GM18502 (cell line): Measurements from ENCODE around the gene ZDHHC7.

Source experiments
- ATAC-seq: cut with Tn5 transposase; IDR thresholded peaks from one replicate; pipeline ENCODE4 v1.9.1; 2021; ENCODE audit warnings: mild to moderate bottlenecking; ENCODE audit not compliant: unreplicated experiment, poor library complexity

Gene ZDHHC7

DNA sequence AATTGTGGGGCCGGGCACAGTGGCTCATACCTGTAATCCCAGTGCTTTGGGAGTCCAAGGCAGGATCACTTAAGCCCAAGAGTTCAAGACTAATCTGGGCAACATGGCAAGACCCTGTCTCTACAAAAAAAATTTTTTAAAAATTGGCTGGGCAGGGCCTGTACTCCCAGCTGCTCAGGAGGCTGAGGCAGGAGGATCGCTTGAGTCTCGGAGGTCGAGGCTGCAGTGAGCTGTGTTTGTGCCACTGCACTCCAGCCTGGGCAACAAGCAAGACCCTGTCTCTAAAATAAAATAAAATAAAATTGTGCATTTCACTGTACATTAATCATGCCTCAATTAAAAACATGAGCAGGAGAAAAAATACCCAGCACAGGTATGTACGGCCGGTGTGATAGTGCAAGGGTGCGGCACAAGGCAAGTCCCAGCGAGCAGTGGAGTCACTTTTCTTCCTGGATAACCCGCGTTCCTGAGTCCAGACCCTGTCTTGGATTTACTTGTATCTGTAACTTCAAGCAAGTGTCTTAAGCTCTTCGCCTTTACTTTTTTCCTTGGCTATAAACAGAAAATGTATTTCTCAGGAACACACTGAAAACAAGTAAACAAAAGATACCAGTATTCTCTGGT lies 11.4 kb downstream of the ZDHHC7 start:
- no peak for ATAC-seq

DNA sequence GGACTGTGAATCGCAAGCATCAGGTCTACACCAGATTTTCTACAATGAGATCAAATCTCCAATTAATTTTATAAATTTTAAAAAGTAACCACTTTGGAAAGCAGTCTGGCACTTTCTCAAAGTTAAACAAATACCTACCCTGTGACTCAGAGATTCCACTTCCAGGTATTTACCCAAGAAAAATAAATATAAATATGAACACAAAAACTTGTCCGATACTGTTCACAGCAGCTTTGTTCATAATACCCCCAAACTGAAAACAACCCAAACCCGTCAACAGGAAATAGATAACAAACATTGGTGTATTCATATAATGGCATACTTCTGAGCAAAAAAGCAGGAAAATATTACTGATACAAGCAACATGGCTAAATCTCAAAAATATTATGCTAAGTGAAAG lies 12.1 kb downstream of the ZDHHC7 start:
- no peak for ATAC-seq

DNA sequence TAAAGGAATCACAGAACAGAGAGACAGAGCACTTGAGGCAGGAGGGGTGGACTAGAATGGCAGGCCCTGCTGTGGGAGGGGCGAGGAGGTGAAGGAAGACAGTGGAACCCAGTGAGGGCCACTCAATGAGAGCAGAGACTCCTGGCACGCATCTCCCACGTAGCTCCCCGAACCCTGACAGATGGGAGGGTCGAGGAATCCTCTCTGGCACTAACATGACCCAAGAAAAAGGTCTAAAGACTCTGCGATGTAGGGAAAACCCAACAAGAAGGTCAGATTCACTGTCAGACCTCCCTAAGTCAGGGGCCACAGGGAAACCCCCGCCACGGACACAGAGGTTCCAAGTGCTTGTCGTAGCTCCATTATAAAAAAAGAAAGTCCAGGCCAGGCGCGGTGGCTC lies 15.0 kb downstream of the ZDHHC7 start:
- ATAC-seq = no peak

DNA sequence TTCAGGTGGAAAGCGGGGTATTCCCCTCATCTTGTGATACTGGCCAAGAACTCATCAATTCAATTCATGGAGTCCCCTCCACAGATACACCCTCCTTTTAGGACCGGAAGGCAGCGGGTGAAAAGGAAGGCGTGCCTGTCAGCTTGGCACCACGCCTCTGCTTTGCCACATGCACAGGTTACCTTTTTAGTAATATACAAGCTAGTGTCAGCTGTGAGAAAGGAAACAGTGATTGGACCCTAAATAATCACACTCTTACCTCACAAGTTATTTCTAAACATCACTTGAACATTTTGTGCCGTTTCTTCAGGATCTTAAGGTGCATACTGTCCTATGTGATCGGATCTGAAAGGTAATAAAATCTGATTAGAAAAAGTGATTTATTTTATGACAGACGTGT lies 15.7 kb downstream of the ZDHHC7 start:
- no peak for ATAC-seq

- no peak for ATAC-seq
These were observed 17.4 kb downstream of the ZDHHC7 start for GRCh38 chr16:84993926-84994325.

- no peak for ATAC-seq
These were observed 18.6 kb downstream of the ZDHHC7 start for GRCh38 chr16:84992717-84993075.

DNA sequence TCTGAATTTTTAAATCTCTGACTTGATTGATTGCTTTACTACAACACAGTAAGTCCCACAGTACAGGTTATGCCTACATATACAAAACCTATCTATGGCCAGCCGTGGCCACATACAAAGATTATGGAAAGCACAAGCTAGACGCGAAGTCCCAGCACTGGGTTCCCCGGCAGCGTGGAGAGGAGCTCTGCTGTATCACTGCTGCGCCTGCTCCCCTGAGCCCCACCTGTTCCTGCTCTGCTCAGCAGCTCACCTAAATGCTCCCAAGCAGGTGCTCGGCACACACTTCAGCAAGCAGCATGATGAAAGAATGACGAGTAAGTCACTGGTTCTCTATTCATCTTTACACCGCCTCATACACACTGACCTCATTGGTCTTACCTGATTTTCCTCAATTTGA lies 20.6 kb downstream of the ZDHHC7 start:
- no peak for ATAC-seq

DNA sequence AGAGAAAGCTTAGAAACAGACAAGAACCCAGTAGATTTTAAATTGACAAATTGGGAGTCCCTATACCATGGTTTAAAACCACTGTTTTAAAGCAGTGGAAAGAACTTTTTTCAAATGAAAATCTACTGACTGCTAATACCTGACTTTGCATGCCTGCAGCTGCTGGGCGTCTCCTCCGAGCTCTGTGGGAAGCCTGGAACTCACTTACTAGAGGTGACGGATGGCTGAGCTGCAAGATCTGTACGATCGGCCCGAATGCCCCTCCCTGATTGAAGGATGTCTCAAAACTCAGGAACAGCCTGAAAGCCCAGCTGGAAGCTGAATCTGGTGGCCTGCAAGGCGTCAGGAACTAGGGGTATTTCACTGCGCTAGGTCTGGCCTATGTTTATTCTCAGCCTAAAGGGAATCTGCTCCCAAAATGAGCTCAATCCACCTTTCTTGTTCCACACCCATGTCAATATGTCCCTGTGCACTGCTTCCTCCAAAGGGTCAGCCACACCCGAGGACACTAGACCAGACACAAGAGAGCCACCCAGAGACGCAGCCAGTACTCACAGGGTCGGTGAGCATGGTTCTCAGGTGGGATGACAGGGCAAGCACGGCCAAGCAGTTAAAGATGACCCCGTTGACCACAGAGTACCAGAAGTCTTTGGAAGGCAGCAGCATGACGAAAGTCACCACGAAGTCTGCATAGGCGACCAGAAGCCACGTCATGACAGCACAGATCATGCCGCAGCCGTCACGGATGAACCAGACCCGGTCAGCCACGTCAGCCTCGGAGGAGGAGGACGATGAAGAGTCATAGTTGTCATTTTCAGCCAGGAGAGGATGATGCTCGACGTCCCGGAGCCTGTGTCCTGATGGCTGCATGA lies 21.4 kb downstream of the ZDHHC7 start:
- ATAC-seq = no peak

- ATAC-seq = no peak
These were observed 22.8 kb downstream of the ZDHHC7 start for GRCh38 chr16:84988328-84989080.

DNA sequence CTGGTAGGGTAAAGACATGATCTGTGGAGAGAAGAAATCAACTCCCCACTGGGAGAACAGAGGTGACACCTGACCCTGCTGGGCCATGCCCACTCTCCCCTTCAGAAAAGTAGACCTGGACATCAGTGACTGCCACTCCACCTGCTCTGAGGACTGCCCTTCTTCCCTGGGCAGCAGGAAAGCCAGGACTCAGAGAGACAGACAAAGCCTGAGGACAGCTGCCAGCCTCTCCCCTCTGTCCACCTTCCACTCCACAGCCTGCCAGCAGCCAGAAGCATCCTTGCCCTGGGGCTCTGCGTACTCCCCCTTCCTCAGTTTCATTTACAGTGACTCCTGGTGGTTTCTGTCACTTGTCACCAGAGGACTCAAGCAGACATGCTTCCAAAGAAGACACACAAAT lies 24.5 kb downstream of the ZDHHC7 start:
- no peak for ATAC-seq

- ATAC-seq = no peak
These were observed 25.2 kb downstream of the ZDHHC7 start for GRCh38 chr16:84986102-84986501.

GRCh38 chr16:84985079-84986065 lies 26.0 kb downstream of the ZDHHC7 start:
- no peak for ATAC-seq

DNA sequence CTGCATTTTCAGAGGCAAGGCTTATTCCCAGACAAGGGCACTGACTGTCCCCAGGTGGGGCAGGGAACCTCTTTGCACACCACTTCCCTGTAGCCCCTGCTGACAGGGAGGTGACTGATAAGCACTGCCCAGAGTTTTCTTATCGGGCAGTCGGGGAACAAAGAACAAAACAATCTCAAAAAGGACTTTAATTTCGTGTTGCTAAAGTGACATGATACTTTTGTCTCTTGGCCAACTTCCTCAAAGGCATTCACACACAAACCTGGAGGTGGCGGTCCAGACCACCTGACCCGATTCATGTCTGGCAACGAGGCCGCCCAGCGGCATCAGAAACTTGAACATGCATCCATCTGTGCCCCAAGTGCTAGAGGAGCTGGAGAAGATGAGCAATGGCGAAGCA lies 28.9 kb downstream of the ZDHHC7 start:
- ATAC-seq = no peak

- ATAC-seq = no peak
These were observed 31.8 kb downstream of the ZDHHC7 start for GRCh38 chr16:84979516-84979915.

DNA sequence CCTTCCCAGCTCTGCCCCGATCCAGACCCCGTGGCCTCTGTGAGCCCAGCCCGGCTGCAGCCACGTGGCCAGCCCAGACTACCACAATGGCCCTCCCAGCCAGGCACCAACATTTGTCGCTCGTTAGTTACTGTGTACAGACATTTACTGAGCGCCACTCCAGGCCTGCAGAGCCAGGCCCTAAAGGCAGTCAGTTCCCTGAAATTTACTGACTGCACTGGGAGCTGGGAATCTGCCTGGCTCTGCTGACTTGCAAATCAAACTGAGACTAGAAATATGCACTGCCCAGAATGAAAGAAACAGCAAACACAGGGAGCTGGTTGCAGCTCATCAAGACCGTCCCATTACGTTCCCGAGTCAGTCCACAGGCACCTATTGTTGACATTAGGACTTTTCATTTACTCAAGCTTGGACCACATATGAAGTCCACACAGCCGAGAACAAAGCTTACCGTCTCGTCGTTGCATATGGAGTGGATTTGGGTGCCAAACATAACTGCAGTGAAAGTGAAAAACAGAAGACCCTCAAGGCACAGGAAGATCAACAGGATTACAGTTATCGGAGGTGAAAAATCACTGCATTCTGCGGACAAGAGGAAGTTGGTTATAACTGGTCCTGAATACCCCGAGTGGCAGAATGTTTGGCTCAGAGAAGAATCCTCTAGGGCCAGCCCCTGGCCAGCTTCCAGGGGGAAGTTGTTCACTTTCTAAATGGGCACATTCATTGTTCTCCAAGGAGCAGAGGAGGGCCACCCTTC lies 34.5 kb downstream of the ZDHHC7 start:
- no peak for ATAC-seq

DNA sequence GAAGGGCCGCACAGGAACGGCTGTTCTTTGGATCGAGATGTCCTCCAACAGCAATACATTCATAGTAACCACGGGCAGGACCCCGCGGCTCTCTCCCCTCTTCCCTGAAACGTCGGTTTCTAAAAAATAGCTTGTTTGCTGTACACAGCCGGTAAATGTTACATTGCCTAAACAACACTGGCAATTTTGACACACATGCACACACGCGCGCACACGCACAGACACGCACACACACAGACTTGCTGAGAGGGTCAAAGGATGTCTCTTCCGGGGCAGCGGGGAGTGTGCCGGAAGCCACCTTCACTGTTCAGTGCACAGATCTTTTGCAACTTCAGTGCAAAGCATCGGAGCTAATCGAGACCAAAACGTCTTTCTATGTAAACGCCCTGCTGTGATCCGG lies 35.8 kb downstream of the ZDHHC7 start:
- no peak for ATAC-seq

- ATAC-seq = no peak
These were observed 36.3 kb downstream of the ZDHHC7 start for GRCh38 chr16:84975066-84975465.

- ATAC-seq = no peak
These were observed 37.4 kb downstream of the ZDHHC7 start for GRCh38 chr16:84973776-84974523.

DNA sequence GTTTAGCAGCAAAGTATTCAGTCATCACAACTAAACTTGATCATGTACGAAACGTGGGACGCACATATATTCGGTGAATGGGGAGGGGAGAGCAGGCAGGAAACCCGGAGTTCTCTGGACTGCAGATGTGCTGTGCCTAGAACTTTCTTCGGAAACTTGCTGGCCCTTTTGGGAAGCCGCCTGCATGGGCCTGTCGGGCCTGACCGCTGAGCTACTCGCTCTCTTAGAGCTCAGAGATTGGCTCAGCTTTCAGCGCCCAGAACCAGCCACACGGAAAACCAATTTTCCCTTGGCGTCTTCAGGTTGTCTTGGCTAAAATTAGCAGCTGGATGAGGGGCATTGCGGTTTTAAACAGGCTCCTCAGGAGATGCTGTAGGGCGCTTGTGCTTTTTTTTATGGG lies 38.1 kb downstream of the ZDHHC7 start:
- no peak for ATAC-seq
